ENCODE results near the gene SDC1.

Gene SDC1

GRCh38 chr2:20190876-20191713 is 33.8 kb downstream of the SDC1 start:
- H3K36me3 ChIP-seq (ENCODE audit: control insufficient read depth, insufficient read depth, low read length): no peaks in the 10 kb centered on the region
- no peaks in the 10 kb centered on the region for H3K9me3 ChIP-seq (ENCODE audit: control insufficient read depth, low read length)
- H3K9ac ChIP-seq: no peak overlapping the region
- H3K4me2 ChIP-seq (ENCODE audit: low read length): no peak overlapping the region
- TF ChIP-seq CTCF (IDR thresholded peaks at IDR 0.05): no peak
- H3K79me2 ChIP-seq: no peaks in the 10 kb centered on the region
- H3K27ac ChIP-seq: no peak overlapping the region
- H2AFZ ChIP-seq: no peak overlapping the region
- H3K4me1 ChIP-seq: no peaks in the 10 kb centered on the region
- H3K27me3 ChIP-seq (ENCODE audit: control insufficient read depth, insufficient read depth, low read length): no peaks in the 10 kb centered on the region
- no peak overlapping the region for H3K4me3 ChIP-seq (ENCODE audit: low read depth, low read length)

- no peak overlapping the region for H3K4me3 ChIP-seq (ENCODE audit: low read depth, low read length)
- no peak overlapping the region for H3K27ac ChIP-seq
- H3K9me3 ChIP-seq (ENCODE audit: control insufficient read depth, low read length): no peaks in the 10 kb centered on the region
- no peak for TF ChIP-seq CTCF (IDR thresholded peaks at IDR 0.05)
- no peaks in the 10 kb centered on the region for H3K79me2 ChIP-seq
- H3K4me1 ChIP-seq: no peaks in the 10 kb centered on the region
- H3K9ac ChIP-seq: no peak overlapping the region
- no peak overlapping the region for H2AFZ ChIP-seq
- no peaks in the 10 kb centered on the region for H3K27me3 ChIP-seq (ENCODE audit: control insufficient read depth, insufficient read depth, low read length)
- no peaks in the 10 kb centered on the region for H3K36me3 ChIP-seq (ENCODE audit: control insufficient read depth, insufficient read depth, low read length)
- no peak overlapping the region for H3K4me2 ChIP-seq (ENCODE audit: low read length)
Measured at GRCh38 chr2:20190170-20190569, 34.8 kb downstream of the SDC1 start.

- Histone ChIP-seq H3K9ac (no peak overlapping the region), H3K36me3 (ENCODE audit: control insufficient read depth, insufficient read depth, low read length) (no peaks in the 10 kb centered on the region), H3K27me3 (ENCODE audit: control insufficient read depth, insufficient read depth, low read length) (no peaks in the 10 kb centered on the region), H3K79me2 (no peaks in the 10 kb centered on the region), H3K9me3 (ENCODE audit: control insufficient read depth, low read length) (no peaks in the 10 kb centered on the region), H3K4me2 (ENCODE audit: low read length) (no peak overlapping the region), H3K4me1 (no peaks in the 10 kb centered on the region), H3K4me3 (ENCODE audit: low read depth, low read length) (no peak overlapping the region), H3K27ac (no peak overlapping the region), H2AFZ (no peak overlapping the region)
- TF ChIP-seq CTCF (IDR thresholded peaks at IDR 0.05): no peak
Measured at GRCh38 chr2:20189299-20189931, 35.5 kb downstream of the SDC1 start.

- no peak overlapping the region for H2AFZ ChIP-seq
- H3K27me3 ChIP-seq (ENCODE audit: control insufficient read depth, insufficient read depth, low read length): no peaks in the 10 kb centered on the region
- H3K4me3 ChIP-seq (ENCODE audit: low read depth, low read length): no peak overlapping the region
- H3K4me1 ChIP-seq: no peaks in the 10 kb centered on the region
- H3K4me2 ChIP-seq (ENCODE audit: low read length): no peak overlapping the region
- H3K79me2 ChIP-seq: no peaks in the 10 kb centered on the region
- H3K9me3 ChIP-seq (ENCODE audit: control insufficient read depth, low read length): no peaks in the 10 kb centered on the region
- no peak overlapping the region for H3K9ac ChIP-seq
- H3K36me3 ChIP-seq (ENCODE audit: control insufficient read depth, insufficient read depth, low read length): no peaks in the 10 kb centered on the region
- no peak for TF ChIP-seq CTCF (IDR thresholded peaks at IDR 0.05)
- no peak overlapping the region for H3K27ac ChIP-seq
Measured at GRCh38 chr2:20188851-20189250, 36.1 kb downstream of the SDC1 start.

All from parathyroid adenoma (tissue), 2 donors.